MM.1S (cell line): ENCODE data around the gene SPEF1.

ENCODE experiments used
- CTCF ChIP-seq: fragments of 300-600 bp; sonication (generic); IDR thresholded peaks from 2 replicates; pipeline ENCODE4 v1.5.1; 2016; ENCODE audit warnings: antibody characterized with exemption, low read length, mixed read lengths
- EZH2 ChIP-seq: fragments of 300-600 bp; sonication (generic); optimal IDR thresholded peaks from 2 replicates; pipeline ENCODE3; 2017; ENCODE audit warnings: low read depth, mild to moderate bottlenecking, antibody characterized with exemption, low read length, mixed read lengths

DNA sequence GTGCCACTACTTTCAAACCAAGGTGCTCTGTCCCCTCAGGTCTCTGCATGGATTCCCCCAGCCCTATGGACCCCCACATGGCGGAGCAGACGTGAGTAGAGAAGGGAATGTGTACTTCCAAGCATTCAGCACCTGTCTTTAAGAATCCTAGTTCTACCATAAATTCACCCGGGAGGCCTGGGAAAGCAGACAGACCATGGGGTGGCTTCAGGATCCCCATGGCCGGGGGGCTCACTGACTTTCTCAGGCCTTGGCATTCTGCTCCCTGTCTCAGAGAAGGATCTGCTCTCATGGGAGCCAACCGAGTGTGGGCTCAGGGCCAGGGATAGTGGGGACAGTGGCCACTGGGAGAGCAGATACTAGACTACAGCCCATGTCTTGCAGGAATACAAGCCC, 17.1 kb upstream of the SPEF1 start:
- TF ChIP-seq EZH2, result no peak
- TF ChIP-seq CTCF, result no peak
